ENCODE results near the gene ZNF638.

The ZNF638 gene

GRCh38 chr2:71464389-71464788, 132.8 kb downstream of the ZNF638 start:
- Histone ChIP-seq H3K36me3 (ENCODE audit: low read depth) (no peaks in the 10 kb centered on the region), H3K4me1 (ENCODE audit: insufficient read depth, poor library complexity, severe bottlenecking) (no peaks in the 10 kb centered on the region), H3K9me3 (ENCODE audit: severe bottlenecking) (no peaks in the 10 kb centered on the region), H3K4me3 (ENCODE audit: severe bottlenecking) (no peak overlapping the region), H3K27ac (ENCODE audit: poor library complexity, severe bottlenecking) (no peak overlapping the region), H3K27me3 (ENCODE audit: insufficient read depth, poor library complexity, severe bottlenecking) (peaks cover 11% of the 10 kb centered on the region)
- ATAC-seq (ENCODE audit: low read depth) (no peak), DNase-seq (ENCODE audit: low spot score) (no peak)
- no peak for TF ChIP-seq CTCF (IDR thresholded peaks at IDR 0.05; ENCODE audit: poor library complexity, severe bottlenecking)

- H3K4me3 ChIP-seq (ENCODE audit: severe bottlenecking), result no peak overlapping the region
- H3K4me1 ChIP-seq (ENCODE audit: insufficient read depth, poor library complexity, severe bottlenecking), result no peaks in the 10 kb centered on the region
- TF ChIP-seq CTCF (IDR thresholded peaks at IDR 0.05; ENCODE audit: poor library complexity, severe bottlenecking), result no peak
- H3K27me3 ChIP-seq (ENCODE audit: insufficient read depth, poor library complexity, severe bottlenecking), result peaks cover 11% of the 10 kb centered on the region
- no peak for DNase-seq (ENCODE audit: low spot score)
- no peaks in the 10 kb centered on the region for H3K9me3 ChIP-seq (ENCODE audit: severe bottlenecking)
- no peak overlapping the region for H3K27ac ChIP-seq (ENCODE audit: poor library complexity, severe bottlenecking)
- no peaks in the 10 kb centered on the region for H3K36me3 ChIP-seq (ENCODE audit: low read depth)
- ATAC-seq (ENCODE audit: low read depth), result no peak
Measured at GRCh38 chr2:71465356-71465755, 133.8 kb downstream of the ZNF638 start.

GRCh38 chr2:71465961-71466300, 134.3 kb downstream of the ZNF638 start:
- ATAC-seq (ENCODE audit: low read depth) (no peak), DNase-seq (ENCODE audit: low spot score) (no peak)
- Histone ChIP-seq H3K27me3 (ENCODE audit: insufficient read depth, poor library complexity, severe bottlenecking) (peaks cover 11% of the 10 kb centered on the region), H3K9me3 (ENCODE audit: severe bottlenecking) (no peaks in the 10 kb centered on the region), H3K4me3 (ENCODE audit: severe bottlenecking) (peak overlapping the region; percentile 50), H3K27ac (ENCODE audit: poor library complexity, severe bottlenecking) (no peak overlapping the region), H3K4me1 (ENCODE audit: insufficient read depth, poor library complexity, severe bottlenecking) (no peaks in the 10 kb centered on the region), H3K36me3 (ENCODE audit: low read depth) (no peaks in the 10 kb centered on the region)
- TF ChIP-seq CTCF (IDR thresholded peaks at IDR 0.05; ENCODE audit: poor library complexity, severe bottlenecking), result no peak

GRCh38 chr2:71466301-71467179, 135.0 kb downstream of the ZNF638 start:
- Histone ChIP-seq H3K4me3 (ENCODE audit: severe bottlenecking) (peak overlapping the region; percentile 50), H3K27ac (ENCODE audit: poor library complexity, severe bottlenecking) (no peak overlapping the region), H3K9me3 (ENCODE audit: severe bottlenecking) (no peaks in the 10 kb centered on the region), H3K36me3 (ENCODE audit: low read depth) (no peaks in the 10 kb centered on the region), H3K4me1 (ENCODE audit: insufficient read depth, poor library complexity, severe bottlenecking) (no peaks in the 10 kb centered on the region), H3K27me3 (ENCODE audit: insufficient read depth, poor library complexity, severe bottlenecking) (peaks cover 11% of the 10 kb centered on the region)
- TF ChIP-seq CTCF (IDR thresholded peaks at IDR 0.05; ENCODE audit: poor library complexity, severe bottlenecking), result no peak
- ATAC-seq (ENCODE audit: low read depth) (peak; percentile 64), DNase-seq (ENCODE audit: low spot score) (no peak)

GRCh38 chr2:71467180-71467815, 135.7 kb downstream of the ZNF638 start:
- Histone ChIP-seq H3K9me3 (ENCODE audit: severe bottlenecking) (no peaks in the 10 kb centered on the region), H3K36me3 (ENCODE audit: low read depth) (no peaks in the 10 kb centered on the region), H3K27ac (ENCODE audit: poor library complexity, severe bottlenecking) (no peak overlapping the region), H3K4me3 (ENCODE audit: severe bottlenecking) (peak overlapping the region; percentile 50), H3K27me3 (ENCODE audit: insufficient read depth, poor library complexity, severe bottlenecking) (peaks cover 11% of the 10 kb centered on the region), H3K4me1 (ENCODE audit: insufficient read depth, poor library complexity, severe bottlenecking) (no peaks in the 10 kb centered on the region)
- DNase-seq (ENCODE audit: low spot score) (no peak), ATAC-seq (ENCODE audit: low read depth) (no peak)
- TF ChIP-seq CTCF (IDR thresholded peaks at IDR 0.05; ENCODE audit: poor library complexity, severe bottlenecking), result no peak

Data from RWPE2 (cell line).